Measurements from ENCODE around the gene ZNF521.
A peak's percentile ranks its signal among the peaks of the same experiment; 100 is the strongest.

Gene ZNF521

DNA sequence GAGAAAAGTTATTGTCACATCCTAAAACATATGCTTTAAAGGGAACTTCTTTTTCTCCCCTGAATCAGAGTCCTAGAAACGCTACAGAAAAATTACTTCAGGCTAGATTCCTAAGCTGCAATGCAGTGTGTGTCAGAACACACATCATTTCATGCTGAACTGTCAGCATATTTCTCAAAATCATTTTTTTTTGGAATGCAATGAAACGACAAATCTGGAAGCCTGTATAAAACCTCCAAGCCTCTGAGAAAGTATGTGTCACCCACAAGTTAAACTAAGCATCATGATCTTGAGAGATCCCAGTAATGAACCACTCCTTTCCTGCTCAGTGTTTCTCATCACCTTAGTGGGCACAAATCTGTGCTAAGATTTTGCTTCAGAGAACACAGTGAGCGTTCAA is 276.2 kb downstream of the ZNF521 start:
- no peak for DNase-seq (ENCODE audit: low read depth)

DNA sequence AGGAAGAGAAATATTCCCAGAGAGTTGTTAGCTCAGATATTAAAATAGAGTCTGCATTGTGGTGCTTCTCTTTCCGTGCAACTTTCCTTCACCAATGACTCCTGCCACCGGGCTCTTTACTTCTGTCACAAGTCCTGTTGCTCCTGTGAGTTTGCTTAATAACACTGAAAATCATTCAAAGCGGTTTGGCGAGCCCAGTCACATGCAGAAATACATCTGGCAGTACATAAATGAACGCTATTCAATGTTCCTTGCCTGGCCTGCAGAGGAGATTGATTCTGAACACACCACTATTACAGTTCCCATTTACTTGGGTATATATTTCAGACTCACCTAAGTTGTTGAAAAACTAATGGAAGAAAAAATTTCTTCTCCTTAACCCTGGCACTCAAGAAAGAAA is 276.6 kb downstream of the ZNF521 start:
- DNase-seq (ENCODE audit: low read depth), result no peak

GRCh38 chr18:25074925-25075324 is 277.0 kb downstream of the ZNF521 start:
- DNase-seq (ENCODE audit: low read depth), result no peak

GRCh38 chr18:25072205-25072604 is 279.8 kb downstream of the ZNF521 start:
- no peak for DNase-seq (ENCODE audit: low read depth)

DNA sequence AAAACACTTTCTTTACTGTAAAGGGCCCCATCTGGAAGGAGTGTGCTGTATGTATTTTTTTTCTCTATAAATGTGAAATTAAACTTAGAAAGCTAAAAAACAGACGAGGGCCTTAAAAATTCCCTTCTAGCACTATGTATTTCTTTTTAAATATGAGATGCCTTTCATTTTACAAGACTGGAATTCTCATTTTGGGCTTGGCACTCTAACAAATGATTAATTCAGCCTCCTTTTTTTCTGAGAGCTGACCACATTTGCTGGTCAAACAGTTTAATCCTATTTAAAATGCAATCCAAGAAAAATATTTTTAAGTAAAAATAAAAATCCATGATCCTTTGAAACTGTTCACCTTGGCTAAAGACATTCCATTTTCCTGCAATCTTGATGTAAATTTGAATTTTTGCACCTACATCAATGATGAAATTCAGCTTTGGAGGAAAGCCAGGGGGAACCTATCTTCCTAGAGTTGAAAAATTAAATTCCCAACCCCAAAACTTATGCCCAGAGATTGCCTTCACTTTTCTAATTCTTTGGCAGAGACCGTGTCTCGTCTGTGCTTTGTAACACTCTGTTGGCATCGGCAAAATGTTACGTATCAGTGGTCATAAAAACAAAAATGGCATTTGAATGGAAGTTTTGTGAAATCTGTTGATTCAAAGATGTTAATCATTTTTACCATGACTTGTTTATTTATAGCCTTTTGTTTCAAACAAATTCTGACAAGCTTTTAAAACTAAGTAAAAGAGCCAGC is 284.5 kb downstream of the ZNF521 start:
- no peak for DNase-seq (ENCODE audit: low read depth)

DNA sequence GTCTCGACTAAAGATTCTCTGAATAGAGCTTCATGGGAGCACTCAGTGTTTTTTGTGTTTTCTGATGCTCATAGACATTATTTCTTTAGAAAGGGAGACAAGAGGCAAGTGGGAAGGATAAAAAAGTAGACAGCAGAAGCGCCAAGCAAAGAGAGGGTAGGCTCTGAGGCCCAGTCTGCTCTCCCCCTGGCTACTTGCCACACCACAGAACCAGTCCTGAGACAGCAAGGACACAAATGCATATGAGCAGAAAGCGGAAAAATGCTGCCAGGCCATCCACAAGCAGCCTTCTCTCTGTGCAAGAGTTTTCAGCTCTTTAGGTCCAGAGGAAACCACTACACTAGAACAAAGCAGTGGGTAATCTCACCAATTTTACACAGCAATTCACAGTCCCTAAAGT is 285.4 kb downstream of the ZNF521 start:
- DNase-seq (ENCODE audit: low read depth), result no peak

GRCh38 chr18:25062720-25063119 is 289.2 kb downstream of the ZNF521 start:
- DNase-seq (ENCODE audit: low read depth), result no peak

DNA sequence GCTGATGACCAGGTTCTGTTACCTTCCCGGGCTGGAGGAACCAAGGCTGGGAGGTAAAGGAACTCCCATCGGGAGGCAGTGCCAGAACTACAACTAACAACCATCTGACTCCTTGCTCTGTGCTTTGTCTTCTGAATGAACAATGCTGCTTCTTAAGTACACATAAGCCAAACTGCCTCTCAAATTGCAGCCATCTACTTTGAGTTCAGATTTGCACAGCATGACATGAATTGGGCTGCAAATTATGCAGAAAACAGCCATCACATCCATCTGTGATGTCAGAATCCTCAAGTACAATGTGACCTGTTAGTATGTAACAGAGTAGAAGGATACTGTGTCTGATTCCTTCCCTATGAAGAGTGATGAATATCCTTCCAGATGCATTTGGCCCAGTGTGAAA is 290.6 kb downstream of the ZNF521 start:
- DNase-seq (ENCODE audit: low read depth), result no peak

DNA sequence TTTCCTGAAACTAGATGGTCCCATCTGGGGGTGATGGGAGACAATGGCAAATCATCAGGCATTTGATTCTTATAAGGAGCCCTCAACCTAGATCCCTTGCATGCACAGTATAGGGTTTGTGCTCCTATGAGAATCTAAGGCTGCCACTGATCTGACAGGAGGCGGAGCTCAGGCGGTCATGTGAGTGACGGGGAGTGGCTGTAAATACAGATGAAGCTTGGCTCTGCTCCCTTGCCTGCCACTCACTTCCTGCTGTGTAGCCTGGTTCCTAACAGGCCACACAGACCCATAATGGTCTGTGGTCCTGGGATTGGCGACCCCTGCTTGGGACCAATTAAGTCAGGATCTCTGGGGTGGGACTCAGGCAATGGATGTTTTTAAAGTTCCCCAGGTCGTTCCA is 293.4 kb downstream of the ZNF521 start:
- DNase-seq (ENCODE audit: low read depth), result no peak

DNA sequence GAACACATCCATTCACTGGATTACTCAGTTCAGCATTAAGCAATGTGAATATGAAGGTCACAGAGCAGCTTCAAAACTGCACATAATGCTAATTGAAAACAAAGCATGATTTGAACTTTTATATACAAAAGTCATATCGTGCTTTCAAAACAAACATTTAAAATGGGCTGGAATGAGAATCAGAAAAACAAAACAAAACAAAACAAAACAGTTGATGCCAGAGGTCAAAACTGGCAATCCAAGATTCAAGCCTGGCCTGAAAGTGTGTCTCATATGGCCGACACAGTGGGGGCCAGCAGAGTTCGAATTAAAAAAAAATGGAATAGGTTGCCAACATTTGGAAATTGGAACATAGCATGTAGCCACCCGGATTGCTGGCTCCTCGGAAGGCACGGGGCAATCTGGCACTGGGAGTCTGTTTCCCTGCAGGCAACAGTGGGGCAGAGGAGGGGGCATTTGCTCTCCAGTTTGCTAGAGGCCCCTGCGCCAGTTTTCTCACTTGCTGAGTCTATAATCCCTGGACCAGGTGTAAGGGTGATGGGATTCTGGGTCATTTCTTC is 294.4 kb downstream of the ZNF521 start:
- DNase-seq (ENCODE audit: low read depth), result peak; percentile 12

DNA sequence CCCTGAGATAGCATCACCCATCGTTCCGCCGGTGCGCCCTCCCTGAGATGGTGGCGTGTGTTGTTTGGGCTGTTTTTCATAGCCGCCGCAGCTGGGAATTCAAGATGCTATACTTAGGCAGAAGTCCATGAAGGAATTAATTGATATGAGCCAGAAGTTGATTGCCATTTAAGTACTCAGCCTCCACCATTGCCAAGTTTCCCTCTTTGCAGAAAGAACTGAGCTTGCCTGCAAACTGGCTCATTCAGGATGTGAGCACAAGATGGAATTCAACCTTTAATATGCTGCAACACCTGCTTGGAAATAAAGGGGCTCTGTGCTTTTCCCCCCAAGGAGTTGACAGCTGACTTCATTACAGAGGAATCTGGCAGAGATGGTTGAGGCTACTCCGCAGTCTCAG is 295.5 kb downstream of the ZNF521 start:
- DNase-seq (ENCODE audit: low read depth), result no peak

DNA sequence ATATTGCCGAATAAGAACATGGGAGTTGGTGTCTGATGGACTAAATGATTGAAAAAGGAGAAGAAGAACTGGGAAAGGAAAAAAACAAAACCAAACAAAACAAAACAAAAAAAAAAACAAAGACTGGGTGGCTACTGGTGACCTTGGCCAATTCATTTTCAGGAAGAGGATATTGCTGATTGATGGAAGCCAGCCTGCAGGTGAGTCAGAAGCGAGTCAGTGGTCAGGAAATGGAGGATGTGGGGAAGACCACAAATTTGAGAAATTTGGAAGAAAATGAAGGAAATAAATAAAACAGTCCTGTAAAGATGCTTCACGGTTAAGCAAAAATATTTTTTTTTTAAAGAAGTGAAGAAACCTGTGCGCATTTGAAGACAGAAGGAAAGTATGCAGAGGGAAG is 296.9 kb downstream of the ZNF521 start:
- DNase-seq (ENCODE audit: low read depth), result no peak

DNA sequence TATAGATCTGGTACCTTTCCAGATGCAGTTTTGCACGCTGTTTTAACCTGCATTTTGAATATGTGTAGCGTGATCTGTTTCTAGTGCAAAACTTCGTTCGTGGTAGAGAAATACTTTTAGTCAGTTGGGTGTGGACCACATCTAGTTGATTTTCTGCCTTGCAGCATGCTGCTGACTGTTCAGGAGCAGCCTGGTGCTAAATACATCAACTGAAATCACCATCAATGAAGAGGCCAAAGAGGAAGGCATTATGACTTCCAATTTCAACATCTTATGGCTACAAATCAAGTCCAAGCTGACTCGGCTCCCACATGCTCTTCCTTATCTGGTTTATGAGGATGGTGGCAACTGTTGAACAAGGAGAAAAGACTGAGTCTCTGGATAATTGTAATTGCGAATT is 298.5 kb downstream of the ZNF521 start:
- DNase-seq (ENCODE audit: low read depth), result no peak

DNA sequence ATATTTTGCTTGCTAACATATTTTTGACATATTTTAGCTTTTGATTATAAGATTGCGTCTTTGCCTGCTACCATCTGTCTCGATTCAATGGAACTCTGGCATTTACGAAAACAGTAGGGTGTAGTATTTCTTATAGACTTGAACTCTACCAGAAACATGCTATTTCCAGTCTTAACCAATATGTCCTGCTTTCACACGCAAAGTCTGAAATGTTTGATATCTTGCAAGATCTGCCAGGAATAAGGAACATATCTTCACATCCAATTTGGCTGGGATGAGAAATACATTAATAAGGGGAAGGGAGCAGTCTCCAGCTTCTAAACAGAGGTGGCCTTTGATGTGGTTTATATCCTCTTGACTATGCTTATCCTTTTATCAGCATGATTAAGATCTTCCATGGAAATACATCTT is 299.4 kb downstream of the ZNF521 start:
- no peak for DNase-seq (ENCODE audit: low read depth)

DNA sequence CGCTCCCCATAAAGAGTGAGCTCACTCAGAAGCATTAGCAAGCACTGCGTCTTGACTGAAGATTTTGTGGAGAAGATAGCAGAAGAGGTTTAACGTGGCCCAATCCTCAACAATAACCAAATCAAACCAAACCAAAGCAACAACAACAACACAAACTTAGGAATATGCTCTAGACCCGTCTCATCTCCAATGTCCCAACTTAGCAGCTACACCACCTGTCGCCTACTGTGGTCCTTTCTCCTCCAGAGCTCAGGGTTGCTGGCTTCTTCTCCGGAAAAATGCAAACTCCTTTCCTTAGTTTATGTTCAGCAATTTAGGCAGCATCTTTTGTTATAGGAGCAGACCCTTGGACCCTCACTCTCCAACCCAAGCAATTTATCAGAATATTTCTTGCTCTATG is 301.4 kb downstream of the ZNF521 start:
- no peak for DNase-seq (ENCODE audit: low read depth)

DNA sequence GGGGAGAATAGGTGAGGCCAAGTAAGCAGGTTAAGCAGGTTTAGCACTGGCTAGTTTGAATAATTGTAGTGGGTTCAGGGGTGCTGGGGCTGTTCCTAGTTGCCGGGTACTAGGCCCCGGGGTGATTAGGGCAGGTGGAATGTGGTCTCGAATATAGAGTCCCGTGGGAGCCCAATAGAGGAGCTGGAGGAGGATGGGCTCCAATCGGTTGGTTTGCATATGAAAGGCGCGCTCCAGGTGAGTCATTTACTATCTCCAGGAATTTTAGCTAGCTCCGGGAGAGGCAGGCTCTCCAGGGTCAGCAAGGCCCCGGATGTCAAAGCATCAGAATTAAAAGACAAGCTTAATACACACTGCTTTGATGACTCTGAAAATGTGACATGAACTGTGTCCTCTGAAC is 304.0 kb downstream of the ZNF521 start:
- DNase-seq (ENCODE audit: low read depth), result no peak

- no peak for DNase-seq (ENCODE audit: low read depth)
Measured at GRCh38 chr18:25047421-25047820, 304.5 kb downstream of the ZNF521 start.

DNA sequence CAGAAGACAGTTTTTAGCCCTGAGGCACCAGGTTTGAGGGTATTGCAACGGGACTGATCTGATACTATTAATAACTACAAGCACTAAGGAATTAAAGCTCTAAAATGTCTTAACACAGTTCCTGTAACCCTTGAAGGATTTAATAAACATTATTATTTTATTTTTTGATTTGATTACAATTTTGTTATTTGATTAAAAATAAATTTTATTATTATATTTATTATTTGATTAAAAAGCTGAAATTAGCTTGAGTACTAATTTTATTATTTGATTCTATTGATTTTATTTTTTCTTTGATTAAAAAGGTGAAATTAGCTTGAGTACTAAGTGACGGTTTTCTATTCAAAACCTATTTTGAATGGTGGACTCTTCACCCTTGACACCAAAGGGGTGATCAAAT is 307.3 kb downstream of the ZNF521 start:
- DNase-seq (ENCODE audit: low read depth), result no peak

GRCh38 chr18:25043104-25043503 is 308.9 kb downstream of the ZNF521 start:
- no peak for DNase-seq (ENCODE audit: low read depth)

DNA sequence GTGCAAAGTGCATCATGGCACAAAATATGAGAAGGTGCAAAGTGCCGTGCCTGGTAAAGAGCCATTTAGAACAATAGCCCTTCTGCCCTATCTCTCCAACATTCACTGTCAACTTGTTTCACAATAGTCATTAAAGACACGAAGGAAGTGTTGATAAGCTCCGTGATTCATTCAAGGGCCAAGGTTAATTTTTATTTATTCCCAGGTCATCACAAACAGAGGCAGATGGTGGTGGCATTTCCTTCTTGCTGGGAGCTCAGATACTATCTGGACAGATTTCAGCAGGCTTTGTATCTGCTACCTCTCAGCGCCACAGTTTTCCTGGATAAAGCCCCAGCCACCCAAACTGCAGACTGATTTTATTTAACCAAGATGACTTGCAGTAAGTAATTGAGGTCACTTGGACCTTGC is 309.3 kb downstream of the ZNF521 start:
- DNase-seq (ENCODE audit: low read depth), result no peak

- no peak for DNase-seq (ENCODE audit: low read depth)
Measured at GRCh38 chr18:25039781-25040180, 312.2 kb downstream of the ZNF521 start.

- DNase-seq (ENCODE audit: low read depth), result no peak
Measured at GRCh38 chr18:25038261-25038660, 313.7 kb downstream of the ZNF521 start.

- no peak for DNase-seq (ENCODE audit: low read depth)
Measured at GRCh38 chr18:25033747-25034471, 318.1 kb downstream of the ZNF521 start.

Data from fibroblast of the conjunctiva (primary cell).